GM12875 (cell line): Measurements from ENCODE around the gene CDK1.

ENCODE experiments used
- H3K4me3 ChIP-seq: one replicate; pipeline ENCODE4 v1.5.1; 2011; ENCODE audit warnings: low read depth, low read length, control low read depth
- TF ChIP-seq, protein P1 (sequence below): IDR thresholded peaks from 2 replicates; pipeline ENCODE4 v1.5.1; 2011; ENCODE audit warnings: low read depth, mild to moderate bottlenecking, control low read depth, inconsistent platforms, low read length, moderate library complexity, borderline replicate concordance; ENCODE audit not compliant: insufficient read depth

CDK1 gene

GRCh38 chr10:60794953-60795352, 16.7 kb downstream of the CDK1 start:
- H3K4me3 ChIP-seq, result no peak overlapping the region
- TF ChIP-seq, protein P1, sequence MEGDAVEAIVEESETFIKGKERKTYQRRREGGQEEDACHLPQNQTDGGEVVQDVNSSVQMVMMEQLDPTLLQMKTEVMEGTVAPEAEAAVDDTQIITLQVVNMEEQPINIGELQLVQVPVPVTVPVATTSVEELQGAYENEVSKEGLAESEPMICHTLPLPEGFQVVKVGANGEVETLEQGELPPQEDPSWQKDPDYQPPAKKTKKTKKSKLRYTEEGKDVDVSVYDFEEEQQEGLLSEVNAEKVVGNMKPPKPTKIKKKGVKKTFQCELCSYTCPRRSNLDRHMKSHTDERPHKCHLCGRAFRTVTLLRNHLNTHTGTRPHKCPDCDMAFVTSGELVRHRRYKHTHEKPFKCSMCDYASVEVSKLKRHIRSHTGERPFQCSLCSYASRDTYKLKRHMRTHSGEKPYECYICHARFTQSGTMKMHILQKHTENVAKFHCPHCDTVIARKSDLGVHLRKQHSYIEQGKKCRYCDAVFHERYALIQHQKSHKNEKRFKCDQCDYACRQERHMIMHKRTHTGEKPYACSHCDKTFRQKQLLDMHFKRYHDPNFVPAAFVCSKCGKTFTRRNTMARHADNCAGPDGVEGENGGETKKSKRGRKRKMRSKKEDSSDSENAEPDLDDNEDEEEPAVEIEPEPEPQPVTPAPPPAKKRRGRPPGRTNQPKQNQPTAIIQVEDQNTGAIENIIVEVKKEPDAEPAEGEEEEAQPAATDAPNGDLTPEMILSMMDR, result no peak

DNA sequence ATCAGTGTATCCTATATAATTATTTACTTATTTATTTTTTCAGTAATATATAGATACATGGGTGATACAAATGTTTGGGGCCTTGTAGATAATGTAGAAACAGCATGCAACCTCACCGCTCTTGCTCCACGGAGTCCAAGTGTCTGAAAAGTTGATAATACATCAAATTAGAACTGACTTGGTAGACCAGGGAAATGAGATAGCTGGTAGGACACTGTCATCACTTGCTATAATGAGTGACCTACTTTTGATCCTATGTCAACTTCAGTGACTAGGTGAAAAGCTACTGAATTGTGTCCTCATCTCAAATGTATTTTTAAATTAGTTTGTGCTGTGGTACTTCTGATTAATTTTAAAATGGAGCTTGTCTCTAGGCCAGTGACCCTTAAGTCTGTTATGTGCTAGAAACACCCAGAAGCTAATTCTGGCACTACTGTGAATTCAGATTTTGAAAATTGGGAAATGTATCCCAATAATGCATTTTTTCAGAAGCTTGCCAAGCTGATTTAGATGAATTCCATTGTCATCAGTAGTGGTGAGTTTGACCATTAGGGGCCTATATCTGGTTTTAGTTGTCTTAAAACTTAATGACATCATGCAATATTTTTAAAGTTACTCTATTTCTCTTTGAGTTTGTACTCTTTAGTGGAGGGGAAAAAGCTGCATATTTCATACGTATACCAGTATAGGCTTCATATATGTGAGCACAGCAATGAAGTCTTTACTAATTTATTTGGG, 17.4 kb downstream of the CDK1 start:
- H3K4me3 ChIP-seq, result no peak overlapping the region
- TF ChIP-seq, protein P1, result no peak

- no peak overlapping the region for H3K4me3 ChIP-seq
- TF ChIP-seq, protein P1, result no peak
Measured at GRCh38 chr10:60796481-60796880, 18.2 kb downstream of the CDK1 start.

GRCh38 chr10:60797200-60797599, 18.9 kb downstream of the CDK1 start:
- TF ChIP-seq, protein P1, result no peak
- H3K4me3 ChIP-seq, result no peak overlapping the region

GRCh38 chr10:60798031-60798430, 19.8 kb downstream of the CDK1 start:
- TF ChIP-seq, protein P1, result no peak
- H3K4me3 ChIP-seq, result no peak overlapping the region

DNA sequence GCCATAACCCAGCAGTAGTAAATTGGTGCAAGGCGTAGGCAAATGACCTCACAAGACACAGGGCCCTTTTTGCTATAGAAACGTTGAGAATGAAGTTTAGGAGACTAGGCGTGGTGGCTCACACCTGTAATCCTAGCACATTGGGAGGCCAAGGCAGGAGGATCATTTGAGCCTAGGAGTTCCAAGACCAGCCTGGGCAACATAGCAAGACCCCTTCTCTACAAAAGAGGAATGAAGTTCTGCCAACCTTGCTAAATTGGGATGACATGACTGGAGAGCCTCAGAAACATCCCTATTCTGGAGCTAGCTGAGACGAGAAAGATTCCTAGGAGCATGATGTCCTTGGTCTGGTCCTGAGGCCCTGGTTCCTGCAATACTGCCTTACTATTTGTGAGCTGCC, 20.6 kb downstream of the CDK1 start:
- TF ChIP-seq, protein P1, result no peak
- no peak overlapping the region for H3K4me3 ChIP-seq

GRCh38 chr10:60799971-60800650, 21.8 kb downstream of the CDK1 start:
- TF ChIP-seq, protein P1, result no peak
- no peak overlapping the region for H3K4me3 ChIP-seq
